OCI-LY3 (cell line): ENCODE results near the gene NDUFAF8.

Experiments
- CTCF ChIP-seq: fragments of 200-600, 300-600 bp; sonication (generic); IDR thresholded peaks from 2 replicates; pipeline ENCODE4 v1.5.1; 2014; ENCODE audit warnings: antibody characterized with exemption, low read length, low read depth
- EZH2phosphoT487 ChIP-seq: fragments of 200-600 bp; shearing (Covaris generic); IDR thresholded peaks from 2 replicates; pipeline ENCODE4 v1.6.1; 2018; ENCODE audit warnings: antibody characterized with exemption, mixed run types, low read depth

GRCh38 chr17:81238815-81239713 is at the start of gene NDUFAF8, which contains the start of gene TEPSIN:
- TF ChIP-seq CTCF (no peak), EZH2phosphoT487 (no peak)
